HFFc6 (cell line): Measurements from ENCODE around the gene NEDD4. TPM values are rescaled to one million over a fixed set of nuclear protein-coding genes. Genes with fewer than 3 reads are reported as not detected.

ENCODE experiments used
- DNase-seq: peaks from one replicate; pipeline ENCODE4 v3.0.0-alpha.2; 2018
- H3K27ac Mint-ChIP-seq: 2 replicates; pipeline ENCODE4 v1.8.0; 2020; ENCODE audit warnings: mild to moderate bottlenecking, mixed read lengths
- H3K27me3 Mint-ChIP-seq: 2 replicates; pipeline ENCODE4 v1.8.0; 2021; ENCODE audit warnings: mild to moderate bottlenecking, moderate library complexity, mixed read lengths; ENCODE audit not compliant: insufficient read depth
- H3K36me3 Mint-ChIP-seq: 2 replicates; pipeline ENCODE4 v1.8.0; 2021; ENCODE audit warnings: low read depth, mixed read lengths
- H3K4me1 Mint-ChIP-seq: 2 replicates; pipeline ENCODE4 v1.8.0; 2020; ENCODE audit warnings: low read depth, mixed read lengths
- H3K4me3 Mint-ChIP-seq: 2 replicates; pipeline ENCODE4 v1.8.0; 2020; ENCODE audit warnings: mild to moderate bottlenecking, moderate library complexity, mixed read lengths
- H3K9me3 Mint-ChIP-seq: 2 replicates; pipeline ENCODE4 v1.8.0; 2020; ENCODE audit warnings: mild to moderate bottlenecking, mixed read lengths
- total RNA-seq, 6 experiments: library from RNA; stranded (reverse); fragmentation: NEBNext Ultra II Directional; extraction: Animal tissue kit (Norgen Biotek cat#: 25700); gene quantifications; 2 replicates in 1 of 6; 3 replicates in 5 of 6; pipeline ENCODE4 v1.2.3, GENCODE V29; 2021
- TF ChIP-seq, protein P1 (sequence below): fragments of 200-600 bp; sonication (generic); IDR thresholded peaks from 2 replicates; pipeline ENCODE4 v1.5.0; 2021; ENCODE audit warnings: antibody characterized with exemption, mild to moderate bottlenecking

The NEDD4 gene
- total RNA-seq, 6 experiments from 2014 or later, result 27.0 to 37.7 (median 34.0) TPM

DNA sequence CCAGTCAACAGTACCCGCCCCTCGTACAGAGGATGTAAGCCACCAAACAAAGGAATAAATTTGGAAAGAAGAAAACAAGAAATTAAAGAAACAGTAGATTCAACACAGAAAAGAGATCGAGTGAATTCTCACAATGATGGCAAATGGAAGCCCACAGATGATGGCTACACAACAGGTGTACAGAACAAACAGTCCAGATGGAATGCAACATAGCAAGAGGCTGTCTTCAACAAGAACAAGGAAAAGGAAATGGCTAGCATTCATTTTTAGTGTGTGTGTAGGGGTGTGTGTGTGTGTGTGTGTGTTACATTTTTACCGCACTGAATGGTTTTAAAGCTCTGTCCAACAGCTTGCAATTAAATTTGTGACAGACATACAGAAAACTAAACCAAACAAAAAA lies 12.9 kb downstream of the NEDD4 start:
- Mint-ChIP-seq H3K4me3 (no peak overlapping the region), H3K36me3 (peaks cover 15% of the 10 kb centered on the region), H3K27ac (no peak overlapping the region), H3K4me1 (peaks cover 39% of the 10 kb centered on the region), H3K27me3 (peaks cover 3% of the 10 kb centered on the region; the same call in 1 of the 2 replicates), H3K9me3 (no peaks in the 10 kb centered on the region)
- DNase-seq, result no peak
- TF ChIP-seq, protein P1, sequence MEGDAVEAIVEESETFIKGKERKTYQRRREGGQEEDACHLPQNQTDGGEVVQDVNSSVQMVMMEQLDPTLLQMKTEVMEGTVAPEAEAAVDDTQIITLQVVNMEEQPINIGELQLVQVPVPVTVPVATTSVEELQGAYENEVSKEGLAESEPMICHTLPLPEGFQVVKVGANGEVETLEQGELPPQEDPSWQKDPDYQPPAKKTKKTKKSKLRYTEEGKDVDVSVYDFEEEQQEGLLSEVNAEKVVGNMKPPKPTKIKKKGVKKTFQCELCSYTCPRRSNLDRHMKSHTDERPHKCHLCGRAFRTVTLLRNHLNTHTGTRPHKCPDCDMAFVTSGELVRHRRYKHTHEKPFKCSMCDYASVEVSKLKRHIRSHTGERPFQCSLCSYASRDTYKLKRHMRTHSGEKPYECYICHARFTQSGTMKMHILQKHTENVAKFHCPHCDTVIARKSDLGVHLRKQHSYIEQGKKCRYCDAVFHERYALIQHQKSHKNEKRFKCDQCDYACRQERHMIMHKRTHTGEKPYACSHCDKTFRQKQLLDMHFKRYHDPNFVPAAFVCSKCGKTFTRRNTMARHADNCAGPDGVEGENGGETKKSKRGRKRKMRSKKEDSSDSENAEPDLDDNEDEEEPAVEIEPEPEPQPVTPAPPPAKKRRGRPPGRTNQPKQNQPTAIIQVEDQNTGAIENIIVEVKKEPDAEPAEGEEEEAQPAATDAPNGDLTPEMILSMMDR, result no peak

DNA sequence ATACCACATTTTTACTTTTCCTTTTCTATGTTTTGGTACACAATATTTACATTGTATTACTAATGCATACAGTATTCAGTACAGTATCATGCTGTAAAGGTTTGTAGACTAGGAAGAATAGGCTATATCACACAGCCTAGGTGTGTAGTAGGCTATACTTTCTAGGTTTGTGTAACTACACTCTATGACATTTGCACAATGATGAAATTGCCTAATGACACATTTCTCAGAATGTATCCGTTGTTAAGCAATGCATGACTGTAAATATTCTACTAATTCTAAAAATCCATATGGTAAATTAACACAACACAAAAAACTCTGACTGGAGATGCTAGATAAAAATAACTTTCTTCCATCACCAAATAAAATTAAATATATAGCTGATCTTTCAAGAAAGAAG lies 16.2 kb downstream of the NEDD4 start:
- Mint-ChIP-seq H3K27ac (no peak overlapping the region), H3K4me3 (no peak overlapping the region), H3K4me1 (peaks cover 17% of the 10 kb centered on the region), H3K9me3 (no peaks in the 10 kb centered on the region), H3K36me3 (peaks cover 10% of the 10 kb centered on the region), H3K27me3 (no peaks in the 10 kb centered on the region)
- TF ChIP-seq, protein P1, result no peak
- no peak for DNase-seq

DNA sequence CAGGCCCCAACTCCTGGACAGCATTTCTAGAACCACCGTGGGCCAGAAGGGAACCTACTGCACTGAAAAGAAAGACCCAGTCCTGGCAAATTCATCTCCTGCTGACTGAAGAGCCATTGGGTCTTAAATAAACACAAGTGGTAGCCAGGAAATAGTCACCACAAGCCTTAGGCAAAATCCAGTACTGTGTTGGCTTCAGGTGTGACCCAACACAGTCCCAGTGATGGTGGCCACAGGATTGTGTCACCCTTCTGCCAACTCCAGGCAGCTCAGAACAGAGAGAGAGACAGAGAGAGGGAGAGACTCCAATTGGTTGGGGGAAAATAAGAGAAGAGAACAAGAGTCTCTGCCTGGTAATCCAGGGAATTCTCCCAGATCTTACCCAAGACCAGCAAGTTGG lies 23.1 kb downstream of the NEDD4 start:
- no peak overlapping the region for H3K27ac Mint-ChIP-seq
- H3K27me3 Mint-ChIP-seq, result no peaks in the 10 kb centered on the region
- peaks cover 22% of the 10 kb centered on the region for H3K4me1 Mint-ChIP-seq
- no peaks in the 10 kb centered on the region; the same call in none of the 2 replicates for H3K36me3 Mint-ChIP-seq
- H3K4me3 Mint-ChIP-seq, result no peak overlapping the region
- no peak for DNase-seq
- TF ChIP-seq, protein P1, result no peak
- H3K9me3 Mint-ChIP-seq, result no peaks in the 10 kb centered on the region

DNA sequence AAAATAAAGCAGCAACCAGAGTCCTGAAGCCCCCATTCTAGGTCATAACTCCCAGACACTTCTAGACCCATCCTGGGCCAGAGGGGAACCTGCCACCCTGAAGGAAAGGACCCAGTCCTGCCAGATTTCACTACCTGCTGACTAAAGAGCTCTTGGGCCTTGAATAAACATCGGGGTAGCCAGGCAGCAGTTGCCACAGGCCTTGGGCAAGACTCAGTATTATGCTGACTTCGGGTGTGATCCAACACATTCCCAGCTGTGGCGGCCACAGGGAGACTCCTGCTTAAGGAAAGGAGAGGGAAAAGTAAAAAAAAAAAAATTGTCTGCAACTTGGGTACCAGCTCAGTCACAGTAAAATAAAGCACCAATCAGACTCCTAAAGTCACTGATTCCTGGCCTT lies 23.8 kb downstream of the NEDD4 start:
- Mint-ChIP-seq H3K4me1 (peaks cover 22% of the 10 kb centered on the region), H3K27me3 (no peaks in the 10 kb centered on the region), H3K27ac (no peak overlapping the region), H3K36me3 (peaks cover 7% of the 10 kb centered on the region), H3K4me3 (no peak overlapping the region), H3K9me3 (no peaks in the 10 kb centered on the region)
- TF ChIP-seq, protein P1, result no peak
- DNase-seq, result no peak

DNA sequence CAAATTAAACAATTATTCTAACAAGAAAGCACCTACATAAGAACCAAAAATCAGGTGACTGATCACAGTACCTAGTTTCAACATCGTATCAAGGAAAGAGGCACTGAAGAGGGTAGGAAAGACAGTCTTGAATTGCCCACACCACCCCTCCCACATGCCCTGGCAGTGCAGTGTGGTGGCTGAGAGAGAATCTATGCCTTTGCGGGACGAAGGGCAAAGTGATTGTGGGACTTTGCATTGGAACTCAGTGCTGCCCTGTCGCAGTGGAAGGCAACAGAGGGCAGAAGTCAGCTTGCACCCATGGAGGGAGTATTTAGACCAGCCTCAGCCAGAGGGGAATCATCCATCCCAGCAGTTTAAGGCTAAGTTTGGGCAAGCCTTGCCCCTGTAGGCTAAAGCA lies 24.5 kb downstream of the NEDD4 start:
- DNase-seq, result no peak
- TF ChIP-seq, protein P1, result no peak
- H3K4me3 Mint-ChIP-seq, result no peak overlapping the region
- peaks cover 22% of the 10 kb centered on the region for H3K4me1 Mint-ChIP-seq
- no peaks in the 10 kb centered on the region for H3K27me3 Mint-ChIP-seq
- H3K27ac Mint-ChIP-seq, result no peak overlapping the region
- peaks cover 7% of the 10 kb centered on the region for H3K36me3 Mint-ChIP-seq
- no peaks in the 10 kb centered on the region for H3K9me3 Mint-ChIP-seq

DNA sequence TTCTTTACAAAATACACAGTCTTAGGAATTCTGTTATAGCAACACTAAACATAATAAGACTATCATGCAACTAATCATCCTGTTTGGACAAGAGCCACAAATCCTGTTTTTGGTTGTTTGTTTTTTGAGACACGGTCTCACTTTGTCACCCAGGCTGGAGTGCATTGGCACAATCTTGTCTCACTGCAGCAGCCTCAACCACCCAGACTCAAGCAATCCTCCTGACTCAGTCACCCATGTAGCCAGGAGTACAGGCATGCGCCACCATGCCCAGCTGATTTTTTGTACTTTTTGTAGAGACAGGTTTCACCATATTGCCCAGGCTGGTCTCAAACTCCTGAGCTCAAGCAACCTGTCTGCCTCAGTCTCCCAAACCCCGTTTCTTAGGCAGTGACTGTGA lies 28.3 kb downstream of the NEDD4 start:
- Mint-ChIP-seq H3K27me3 (no peaks in the 10 kb centered on the region), H3K4me1 (peaks cover 22% of the 10 kb centered on the region), H3K4me3 (no peak overlapping the region), H3K36me3 (peaks cover 11% of the 10 kb centered on the region), H3K27ac (no peak overlapping the region), H3K9me3 (no peaks in the 10 kb centered on the region)
- TF ChIP-seq, protein P1, result no peak
- no peak for DNase-seq
